ENCODE measurements around the gene TMEM259. TPM values are rescaled to one million over a fixed set of nuclear protein-coding genes. Genes with fewer than 3 reads are reported as not detected.

TMEM259 gene
- total and polyA plus RNA-seq, 3 donors from 2014 or later = 164 to 405 (median 339) TPM

DNA sequence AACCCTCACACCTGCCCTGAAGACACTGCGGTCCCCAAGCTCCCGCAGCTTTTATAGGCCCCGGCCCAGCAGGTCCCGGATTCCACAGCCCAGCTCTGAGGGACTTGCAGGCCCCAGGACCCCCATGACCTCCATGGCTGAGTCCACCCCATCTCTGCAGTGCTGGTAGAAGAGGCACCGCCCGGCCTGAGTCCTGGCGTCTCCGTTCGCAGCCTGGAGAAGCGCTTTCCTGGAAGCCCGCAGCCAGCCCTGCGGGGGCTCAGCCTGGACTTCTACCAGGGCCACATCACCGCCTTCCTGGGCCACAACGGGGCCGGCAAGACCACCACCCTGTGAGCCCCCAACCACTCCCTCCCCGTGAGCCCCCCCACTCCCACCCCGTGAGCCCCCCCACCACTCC is 28.2 kb upstream of the TMEM259 start:
- Histone ChIP-seq H3K36me3 (ENCODE audit: low read depth, missing control alignments) (no peaks in the 10 kb centered on the region), H3K9me3 (no peaks in the 10 kb centered on the region), H3K4me3 (no peak overlapping the region), H3K4me1 (no peaks in the 10 kb centered on the region), H3K27me3 (no peaks in the 10 kb centered on the region), H3K27ac (no peak overlapping the region)
- intact Hi-C loops (cut with DNase I; ENCODE audit: low total_unique reads) = no loop called here
- TF ChIP-seq, protein P1, sequence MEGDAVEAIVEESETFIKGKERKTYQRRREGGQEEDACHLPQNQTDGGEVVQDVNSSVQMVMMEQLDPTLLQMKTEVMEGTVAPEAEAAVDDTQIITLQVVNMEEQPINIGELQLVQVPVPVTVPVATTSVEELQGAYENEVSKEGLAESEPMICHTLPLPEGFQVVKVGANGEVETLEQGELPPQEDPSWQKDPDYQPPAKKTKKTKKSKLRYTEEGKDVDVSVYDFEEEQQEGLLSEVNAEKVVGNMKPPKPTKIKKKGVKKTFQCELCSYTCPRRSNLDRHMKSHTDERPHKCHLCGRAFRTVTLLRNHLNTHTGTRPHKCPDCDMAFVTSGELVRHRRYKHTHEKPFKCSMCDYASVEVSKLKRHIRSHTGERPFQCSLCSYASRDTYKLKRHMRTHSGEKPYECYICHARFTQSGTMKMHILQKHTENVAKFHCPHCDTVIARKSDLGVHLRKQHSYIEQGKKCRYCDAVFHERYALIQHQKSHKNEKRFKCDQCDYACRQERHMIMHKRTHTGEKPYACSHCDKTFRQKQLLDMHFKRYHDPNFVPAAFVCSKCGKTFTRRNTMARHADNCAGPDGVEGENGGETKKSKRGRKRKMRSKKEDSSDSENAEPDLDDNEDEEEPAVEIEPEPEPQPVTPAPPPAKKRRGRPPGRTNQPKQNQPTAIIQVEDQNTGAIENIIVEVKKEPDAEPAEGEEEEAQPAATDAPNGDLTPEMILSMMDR (IDR thresholded peaks at IDR 0.05) = no peak
- TF ChIP-seq POLR2A (IDR thresholded peaks at IDR 0.05) = no peak
- 76 to 78% methylated on average over 4 to 15 of the region's 17 CpGs for WGBS, 2 donors
- no peak for DNase-seq

DNA sequence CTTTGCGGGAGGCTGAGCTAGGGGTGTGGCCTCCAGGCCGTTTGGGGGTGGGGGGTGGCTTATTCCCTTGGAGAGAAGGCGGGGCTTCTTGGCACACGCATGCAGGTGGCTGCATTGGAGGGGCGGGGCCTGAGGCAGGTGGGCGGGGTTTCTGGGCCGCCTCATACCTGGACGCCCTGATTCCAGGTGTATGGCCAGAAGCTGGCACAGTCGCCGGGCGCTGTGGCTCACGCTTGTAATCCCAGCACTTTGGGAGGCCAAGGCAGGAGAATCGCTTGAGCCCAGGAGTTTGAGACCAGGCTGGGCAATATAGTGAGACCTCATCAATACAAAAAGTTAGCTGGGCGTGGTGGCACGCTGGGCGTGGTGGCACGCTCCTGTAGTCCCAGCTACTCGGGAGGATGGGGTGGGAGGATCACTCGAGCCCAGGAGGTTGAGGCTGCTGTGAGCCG is 26.8 kb upstream of the TMEM259 start:
- Histone ChIP-seq H3K9me3 (no peaks in the 10 kb centered on the region), H3K4me3 (no peak overlapping the region), H3K27ac (no peak overlapping the region), H3K4me1 (no peaks in the 10 kb centered on the region), H3K27me3 (no peaks in the 10 kb centered on the region), H3K36me3 (ENCODE audit: low read depth, missing control alignments) (no peaks in the 10 kb centered on the region)
- TF ChIP-seq, protein P1 (IDR thresholded peaks at IDR 0.05) = no peak
- no peak for TF ChIP-seq POLR2A (IDR thresholded peaks at IDR 0.05)
- DNase-seq = no peak
- WGBS, 2 donors = 57 to 69% methylated on average over 6 to 19 of the region's 20 CpGs
- intact Hi-C loops (cut with DNase I; ENCODE audit: low total_unique reads) = no loop called here

DNA sequence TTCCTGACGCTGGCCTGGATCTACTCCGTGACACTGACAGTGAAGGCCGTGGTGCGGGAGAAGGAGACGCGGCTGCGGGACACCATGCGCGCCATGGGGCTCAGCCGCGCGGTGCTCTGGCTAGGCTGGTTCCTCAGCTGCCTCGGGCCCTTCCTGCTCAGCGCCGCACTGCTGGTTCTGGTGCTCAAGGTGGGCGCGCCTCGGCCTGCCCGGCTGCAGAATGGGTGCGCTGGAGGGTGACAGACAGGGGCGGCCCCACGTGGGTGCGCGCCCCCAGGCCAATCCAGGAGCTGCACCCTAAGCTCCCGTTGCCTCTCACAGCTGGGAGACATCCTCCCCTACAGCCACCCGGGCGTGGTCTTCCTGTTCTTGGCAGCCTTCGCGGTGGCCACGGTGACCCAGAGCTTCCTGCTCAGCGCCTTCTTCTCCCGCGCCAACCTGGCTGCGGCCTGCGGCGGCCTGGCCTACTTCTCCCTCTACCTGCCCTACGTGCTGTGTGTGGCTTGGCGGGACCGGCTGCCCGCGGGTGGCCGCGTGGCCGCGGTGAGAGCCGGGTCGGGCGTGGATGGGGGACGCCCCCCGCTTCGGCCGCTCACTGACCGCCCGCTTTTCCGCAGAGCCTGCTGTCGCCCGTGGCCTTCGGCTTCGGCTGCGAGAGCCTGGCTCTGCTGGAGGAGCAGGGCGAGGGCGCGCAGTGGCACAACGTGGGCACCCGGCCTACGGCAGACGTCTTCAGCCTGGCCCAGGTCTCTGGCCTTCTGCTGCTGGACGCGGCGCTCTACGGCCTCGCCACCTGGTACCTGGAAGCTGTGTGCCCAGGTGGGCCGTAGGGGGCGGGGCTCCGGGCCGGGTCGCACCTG is 26.1 kb upstream of the TMEM259 start:
- no peak for DNase-seq
- Histone ChIP-seq H3K4me3 (no peak overlapping the region), H3K4me1 (no peaks in the 10 kb centered on the region), H3K36me3 (ENCODE audit: low read depth, missing control alignments) (no peaks in the 10 kb centered on the region), H3K27ac (no peak overlapping the region), H3K9me3 (no peaks in the 10 kb centered on the region), H3K27me3 (no peaks in the 10 kb centered on the region)
- TF ChIP-seq, protein P1 (IDR thresholded peaks at IDR 0.05) = no peak
- no peak for TF ChIP-seq POLR2A (IDR thresholded peaks at IDR 0.05)
- WGBS, 2 donors = 70 to 79% methylated on average over 39 to 68 of the region's 77 CpGs
- intact Hi-C loops (cut with DNase I; ENCODE audit: low total_unique reads) = no loop called here

DNA sequence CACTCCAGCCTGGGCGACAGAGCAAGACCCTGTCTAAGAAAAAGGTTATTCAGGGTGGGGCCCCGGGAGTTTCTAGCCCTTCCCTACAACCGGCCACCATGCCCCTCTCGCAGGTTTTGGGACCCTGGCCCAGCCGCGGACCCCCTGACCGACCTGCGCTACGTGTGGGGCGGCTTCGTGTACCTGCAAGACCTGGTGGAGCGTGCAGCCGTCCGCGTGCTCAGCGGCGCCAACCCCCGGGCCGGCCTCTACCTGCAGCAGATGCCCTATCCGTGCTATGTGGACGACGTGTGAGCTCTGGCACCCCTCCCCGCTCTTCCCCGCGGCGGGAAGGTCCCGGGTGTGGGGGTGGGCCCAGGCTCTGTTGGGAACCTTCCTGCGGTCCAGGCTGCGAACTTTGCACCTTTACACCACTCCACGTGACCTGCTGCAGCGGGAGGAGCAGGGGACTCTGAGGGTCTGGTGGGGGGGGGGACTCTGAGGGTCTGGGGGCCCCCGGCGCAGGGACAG is 25.2 kb upstream of the TMEM259 start:
- Histone ChIP-seq H3K27ac (no peak overlapping the region), H3K36me3 (ENCODE audit: low read depth, missing control alignments) (no peaks in the 10 kb centered on the region), H3K27me3 (no peaks in the 10 kb centered on the region), H3K9me3 (no peaks in the 10 kb centered on the region), H3K4me1 (peaks cover 5% of the 10 kb centered on the region), H3K4me3 (no peak overlapping the region)
- 67 to 90% methylated on average over 8 to 33 of the region's 33 CpGs for WGBS, 2 donors
- TF ChIP-seq, protein P1 (IDR thresholded peaks at IDR 0.05) = no peak
- intact Hi-C loops (cut with DNase I; ENCODE audit: low total_unique reads) = no loop called here
- DNase-seq = no peak
